H1 (cell line): ENCODE measurements around the gene CD72. TPM values are rescaled to one million over a fixed set of nuclear protein-coding genes. Genes with fewer than 3 reads are reported as not detected.
"Not testable (repeated sequence)": the region's sequence is repeated elsewhere in the genome, so short reads cannot be mapped to it uniquely, and the experiment has no call there.

Experiments
- CTCF ChIA-PET: fragments of 300-600 bp; sonication (Branson Sonifier 250); formaldehyde crosslinking; loops from one replicate; lab custom pipeline; 2021; ENCODE audit not compliant: partially characterized antibody; lab: Charles Lee
- POLR2A ChIA-PET: fragments of 300-600 bp; sonication (Branson Sonifier 250); formaldehyde crosslinking; loops from one replicate; lab custom pipeline; 2021; ENCODE audit warnings: inconsistent platforms; ENCODE audit not compliant: partially characterized antibody; lab: Charles Lee
- DNase-seq, 2 experiments: peaks; one replicate each; pipeline versions ENCODE4 v3.0.0 to v3.0.0-alpha.2; 2010 to 2022; ENCODE audit warnings: low spot score in 2 of 2, low read depth in 1 of 2, mixed read lengths in 1 of 2
- FAIRE-seq: peaks from 2 replicates; lab custom pipeline; 2011; peaks lifted over from hg19 to GRCh38; lab: Jason Lieb, UNC
- H2AFZ ChIP-seq: 2 replicates; pipeline ENCODE4 v1.8.1; 2012; ENCODE audit warnings: low read length, inconsistent platforms
- H2AK5ac ChIP-seq: 2 replicates; pipeline ENCODE4 v1.6.1; 2013; ENCODE audit warnings: low read depth, low read length
- H2BK120ac ChIP-seq: replicated peaks from 2 replicates; pipeline ENCODE3; 2013; ENCODE audit warnings: low read depth, low read length, inconsistent platforms
- H2BK12ac ChIP-seq: 2 replicates; pipeline ENCODE4 v1.6.1; 2013; ENCODE audit warnings: low read depth, low read length
- H2BK15ac ChIP-seq: 2 replicates; pipeline ENCODE4 v1.6.1; 2013; ENCODE audit warnings: low read length
- H2BK20ac ChIP-seq: 2 replicates; pipeline ENCODE4 v1.6.1; 2013; ENCODE audit warnings: low read length
- H2BK5ac ChIP-seq: 2 replicates; pipeline ENCODE4 v1.6.1; 2013; ENCODE audit warnings: low read depth, low read length
- H3K14ac ChIP-seq: 2 replicates; pipeline ENCODE4 v1.6.1; 2013; ENCODE audit warnings: inconsistent platforms; ENCODE audit not compliant: insufficient read length
- H3K18ac ChIP-seq: 2 replicates; pipeline ENCODE4 v1.6.1; 2013; ENCODE audit warnings: low read length; ENCODE audit errors: extremely low read depth
- H3K23ac ChIP-seq: 2 replicates; pipeline ENCODE4 v1.6.1; 2013; ENCODE audit warnings: inconsistent platforms; ENCODE audit not compliant: insufficient read length
- H3K23me2 ChIP-seq: 2 replicates; pipeline ENCODE4 v1.6.1; 2013; ENCODE audit warnings: low read depth, low read length
- H3K27ac ChIP-seq: 2 replicates; pipeline ENCODE4 v1.6.1; 2011; ENCODE audit warnings: low read depth, low read length, inconsistent platforms
- H3K27me3 ChIP-seq, 4 experiments: replicated peaks in 1 of 4; 1 replicate in 1 of 4; 2 replicates in 3 of 4; pipeline versions ENCODE4 v1.6.1 to v1.8.1; 2011 to 2013; ENCODE audit warnings: low read length in 3 of 4, mild to moderate bottlenecking in 3 of 4, inconsistent platforms in 2 of 4, mixed read lengths in 2 of 4, moderate library complexity in 1 of 4; ENCODE audit not compliant: control insufficient read depth in 3 of 4, insufficient read depth in 3 of 4; ENCODE audit errors: extremely low read depth in 1 of 4
- H3K36me3 ChIP-seq, 4 experiments: 2 replicates each; pipeline versions ENCODE4 v1.6.1 to v1.8.1; 2011 to 2013; ENCODE audit warnings: mild to moderate bottlenecking in 4 of 4, low read length in 3 of 4, moderate library complexity in 2 of 4, control low read depth in 1 of 4, inconsistent platforms in 1 of 4; ENCODE audit not compliant: insufficient read depth in 4 of 4, control insufficient read depth in 2 of 4
- H3K4ac ChIP-seq: replicated peaks from 2 replicates; pipeline ENCODE3; 2013; ENCODE audit warnings: low read length, low read depth, mixed read lengths, inconsistent platforms; ENCODE audit not compliant: insufficient read length
- H3K4me1 ChIP-seq, 4 experiments: replicated peaks in 1 of 4; 1 replicate in 1 of 4; 2 replicates in 3 of 4; pipeline versions ENCODE4 v1.6.1 to v1.8.1; 2011 to 2013; ENCODE audit warnings: low read length in 3 of 4, inconsistent platforms in 2 of 4, mixed read lengths in 1 of 4; ENCODE audit not compliant: insufficient read depth in 4 of 4, control insufficient read depth in 3 of 4
- H3K4me2 ChIP-seq, 2 experiments: 2 replicates each; pipeline versions ENCODE4 v1.6.1 to v1.8.1; 2011 to 2013; ENCODE audit warnings: low read depth in 2 of 2, low read length in 2 of 2, control low read depth in 1 of 2, inconsistent platforms in 1 of 2, mild to moderate bottlenecking in 1 of 2; ENCODE audit not compliant: insufficient read depth in 1 of 2
- H3K4me3 ChIP-seq, 4 experiments: fragments of 200-600, 300-600 bp in 1 of 4; sonication (generic), shearing (Covaris generic), sonication (Bioruptor Twin) in 1 of 4; 2 replicates each; pipeline versions ENCODE4 v1.5.1 to v1.8.1; 2011 to 2016; ENCODE audit warnings: low read length in 4 of 4, low read depth in 3 of 4, control low read depth in 2 of 4, inconsistent platforms in 2 of 4, mild to moderate bottlenecking in 2 of 4, mixed read lengths in 1 of 4, moderate library complexity in 1 of 4; ENCODE audit not compliant: insufficient read depth in 2 of 4; ENCODE audit errors: extremely low read depth in 1 of 4
- H3K56ac ChIP-seq: replicated peaks from 2 replicates; pipeline ENCODE3; 2013; ENCODE audit warnings: low read depth, mild to moderate bottlenecking, mixed read lengths, low read length, inconsistent platforms; ENCODE audit not compliant: insufficient read length
- H3K79me1 ChIP-seq: 2 replicates; pipeline ENCODE4 v1.6.1; 2013; ENCODE audit warnings: low read depth, low read length, control low read depth
- H3K79me2 ChIP-seq, 2 experiments: 2 replicates each; pipeline versions ENCODE4 v1.6.1 to v1.8.1; 2012 to 2013; ENCODE audit warnings: low read length in 2 of 2, mild to moderate bottlenecking in 2 of 2, inconsistent platforms in 1 of 2; ENCODE audit not compliant: insufficient read depth in 2 of 2, control insufficient read depth in 1 of 2
- H3K9ac ChIP-seq, 4 experiments: replicated peaks in 1 of 4; 1 replicate in 1 of 4; 2 replicates in 3 of 4; pipeline versions ENCODE4 v1.6.1 to v1.8.1; 2011 to 2013; ENCODE audit warnings: low read depth in 3 of 4, low read length in 3 of 4, control low read depth in 2 of 4, mild to moderate bottlenecking in 2 of 4, moderate library complexity in 2 of 4, inconsistent platforms in 1 of 4; ENCODE audit errors: extremely low read depth in 1 of 4
- H3K9me3 ChIP-seq, 2 experiments: 2 replicates each; pipeline versions ENCODE4 v1.6.1 to v1.8.1; 2012 to 2013; ENCODE audit warnings: mild to moderate bottlenecking in 2 of 2, moderate library complexity in 2 of 2, control low read depth in 1 of 2, inconsistent platforms in 1 of 2, low read depth in 1 of 2, low read length in 1 of 2, mixed read lengths in 1 of 2; ENCODE audit not compliant: insufficient read depth in 2 of 2
- H4K20me1 ChIP-seq, 2 experiments: replicated peaks in 1 of 2; 2 replicates each; pipeline versions ENCODE3 to v1.8.1; 2011 to 2013; ENCODE audit warnings: inconsistent platforms in 2 of 2, low read length in 2 of 2, mild to moderate bottlenecking in 1 of 2; ENCODE audit not compliant: insufficient read depth in 2 of 2, control insufficient read depth in 1 of 2
- H4K5ac ChIP-seq: 2 replicates; pipeline ENCODE4 v1.6.1; 2013; ENCODE audit warnings: low read length, low read depth, mixed read lengths, inconsistent platforms; ENCODE audit not compliant: insufficient read length
- H4K8ac ChIP-seq: 2 replicates; pipeline ENCODE4 v1.8.0; 2013; ENCODE audit warnings: mild to moderate bottlenecking, moderate library complexity, low read length, inconsistent platforms; ENCODE audit not compliant: insufficient read depth; ENCODE audit errors: extremely low read depth
- H4K91ac ChIP-seq: replicated peaks from 2 replicates; pipeline ENCODE3; 2013; ENCODE audit warnings: low read length, mixed read lengths, inconsistent platforms; ENCODE audit not compliant: insufficient read length
- WGBS, 2 experiments: shearing (Covaris generic) in 1 of 2; methylation state at CpG; one replicate each; pipeline versions ENCODE4 v1.1.6 to v1.1.7; 2013 to 2015; ENCODE audit warnings: low lambda C conversion rate in 2 of 2, mixed read lengths in 2 of 2, inconsistent platforms in 1 of 2, low coverage in 1 of 2, missing lambda C conversion rate in 1 of 2; ENCODE audit not compliant: insufficient replicate concordance in 2 of 2, insufficient coverage in 1 of 2, insufficient read length in 1 of 2; ENCODE audit errors: extremely low coverage in 1 of 2, missing lambda C conversion rate in 1 of 2; 5-methylcytosine and 5-hydroxymethylcytosine counted together
- polyA plus RNA-seq, 7 experiments: library from polyadenylated mRNA; depleted of rRNA in 3 of 7; stranded (reverse) in 5 of 7; unstranded in 2 of 7; fragments of >200 nt in 5 of 7; fragments of 200-250 nt in 2 of 7; gene quantifications; 1 replicate in 5 of 7; 2 replicates in 1 of 7; 4 replicates in 1 of 7; pipeline versions ENCODE4 v1.2.1 to v1.2.3, GENCODE V29; 2011 to 2013; ENCODE audit warnings: missing spikeins in 2 of 7, mixed read lengths in 2 of 7
- total RNA-seq: library from RNA; stranded (reverse); fragmentation: NEBNext Ultra II Directional; extraction: Animal tissue kit (Norgen Biotek cat#: 25700); gene quantifications from 2 replicates; pipeline ENCODE4 v1.2.1, GENCODE V29; 2021

The CD72 gene
- total and polyA plus RNA-seq, 2 of the 8 experiments (the other 6 are each of a cell fraction or from before 2014, with no cell fraction given), result 4.0 to 4.5 TPM

DNA sequence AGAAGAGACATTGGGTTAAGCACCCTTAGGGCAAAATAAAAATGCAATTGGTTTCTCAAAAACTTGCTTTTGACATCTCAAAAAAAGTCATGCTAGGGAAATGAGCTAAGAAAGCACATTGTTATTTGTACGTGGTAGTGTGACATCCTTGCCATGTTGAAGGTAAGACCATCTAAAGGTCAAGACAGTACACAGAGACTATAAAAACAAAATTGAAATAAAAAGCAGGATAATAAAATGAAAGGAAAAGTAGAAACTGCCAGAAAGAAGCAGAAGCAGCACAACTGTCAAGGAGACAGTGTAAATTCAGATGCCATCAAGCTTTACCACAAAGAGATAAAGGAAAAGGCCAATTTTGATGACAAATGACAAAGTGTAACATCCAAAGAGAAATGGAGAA, 21.0 kb upstream of the CD72 start:
- H3K4me2 ChIP-seq, H3K27ac ChIP-seq, H4K91ac ChIP-seq, H2AK5ac ChIP-seq, POLR2A ChIA-PET, H4K8ac ChIP-seq, H2BK20ac ChIP-seq, H3K79me2 ChIP-seq, H2BK120ac ChIP-seq, H3K18ac ChIP-seq, H4K20me1 ChIP-seq, H3K56ac ChIP-seq, H2AFZ ChIP-seq, H3K4ac ChIP-seq, H3K23ac ChIP-seq, H2BK15ac ChIP-seq, H4K5ac ChIP-seq, H3K9ac ChIP-seq, H3K9me3 ChIP-seq, H3K36me3 ChIP-seq, H3K4me1 ChIP-seq, H3K4me3 ChIP-seq, H2BK5ac ChIP-seq, H2BK12ac ChIP-seq, DNase-seq, H3K23me2 ChIP-seq, H3K79me1 ChIP-seq, H3K27me3 ChIP-seq, H3K14ac ChIP-seq, FAIRE-seq: not testable (repeated sequence)
- CTCF ChIA-PET, result interaction anchor here (1.3 kb wide), 1 partner anchor 28 kb away, joined by 4 read pairs; no protein-coding TSS in a partner anchor
- WGBS, 2 experiments, result 82% methylated on average over 1 of the region's 1 CpG; no CpG with 5 or more reads in 1 of the 2 experiments

- H3K14ac ChIP-seq, H4K91ac ChIP-seq, H2BK20ac ChIP-seq, H3K79me1 ChIP-seq, H2AFZ ChIP-seq, CTCF ChIA-PET, H2BK5ac ChIP-seq, H3K4me1 ChIP-seq, DNase-seq, H3K23me2 ChIP-seq, H3K4me2 ChIP-seq, H2BK12ac ChIP-seq, H3K36me3 ChIP-seq, H4K8ac ChIP-seq, H3K18ac ChIP-seq, H3K4ac ChIP-seq, H3K27me3 ChIP-seq, H2AK5ac ChIP-seq, FAIRE-seq, H3K4me3 ChIP-seq, H3K79me2 ChIP-seq, H4K20me1 ChIP-seq, H3K9ac ChIP-seq, H3K23ac ChIP-seq, H3K56ac ChIP-seq, H3K9me3 ChIP-seq, H3K27ac ChIP-seq, H2BK15ac ChIP-seq, H4K5ac ChIP-seq, H2BK120ac ChIP-seq: not testable (repeated sequence)
- POLR2A ChIA-PET, result interaction anchor here (0.7 kb wide), 1 partner anchor 65 kb away, joined by 3 read pairs; no protein-coding TSS in a partner anchor
- WGBS, 2 experiments, result 78% methylated on average over 5 of the region's 8 CpGs; no CpG with 5 or more reads in 1 of the 2 experiments
Measured at GRCh38 chr9:35638751-35639150, 20.5 kb upstream of the CD72 start.
